Coronary artery (tissue), 2 donors: Measurements from ENCODE around the gene CRLF2.
"Not testable (repeated sequence)": the region's sequence is repeated elsewhere in the genome, so short reads cannot be mapped to it uniquely, and the experiment has no call there.

Experiments
- DNase-seq: peaks from one replicate; pipeline ENCODE4 v3.0.0-alpha.2; 2017; ENCODE audit warnings: low spot score
- H3K27ac ChIP-seq, 2 donors: fragments of 200-600 bp; sonication (generic); one replicate each; pipeline ENCODE4 v1.5.1; 2016 to 2019
- H3K4me3 ChIP-seq: fragments of 200-600 bp; sonication (generic); 2 replicates; pipeline ENCODE4 v1.5.1; 2016; ENCODE audit warnings: mild to moderate bottlenecking, moderate library complexity
- TF ChIP-seq, protein P1 (sequence below): fragments of 200-600 bp; sonication (generic); IDR thresholded peaks from one replicate; pipeline ENCODE4 v1.5.1; 2019; ENCODE audit warnings: antibody characterized with exemption

Gene CRLF2

DNA sequence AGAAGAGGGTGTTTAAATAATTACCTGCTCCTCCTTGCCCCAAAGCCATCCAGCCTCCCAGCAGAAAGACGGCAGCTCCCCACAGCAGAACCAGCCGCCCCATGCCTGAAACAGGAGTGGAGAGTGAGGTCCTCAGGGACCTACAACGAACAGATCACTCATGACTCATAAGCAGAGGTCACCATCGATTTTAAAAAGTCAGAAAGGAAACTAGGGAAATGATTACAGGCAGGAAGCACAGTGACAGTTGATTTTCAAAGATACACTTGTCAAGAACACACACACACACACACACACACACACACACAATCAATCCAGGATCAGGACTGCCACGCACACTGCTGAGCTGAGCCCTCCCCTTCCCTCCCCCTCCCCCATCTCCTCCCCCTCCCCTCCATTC, at the start of gene CRLF2:
TSS of gene CRLF2 (minus strand) at position 118 of the 400 bp plus-strand sequence. CDS start at position 103, 15 bp downstream.
- H3K4me3 ChIP-seq = no peak within 1 kb of the TSS
- DNase-seq = no peak
- TF ChIP-seq, protein P1, sequence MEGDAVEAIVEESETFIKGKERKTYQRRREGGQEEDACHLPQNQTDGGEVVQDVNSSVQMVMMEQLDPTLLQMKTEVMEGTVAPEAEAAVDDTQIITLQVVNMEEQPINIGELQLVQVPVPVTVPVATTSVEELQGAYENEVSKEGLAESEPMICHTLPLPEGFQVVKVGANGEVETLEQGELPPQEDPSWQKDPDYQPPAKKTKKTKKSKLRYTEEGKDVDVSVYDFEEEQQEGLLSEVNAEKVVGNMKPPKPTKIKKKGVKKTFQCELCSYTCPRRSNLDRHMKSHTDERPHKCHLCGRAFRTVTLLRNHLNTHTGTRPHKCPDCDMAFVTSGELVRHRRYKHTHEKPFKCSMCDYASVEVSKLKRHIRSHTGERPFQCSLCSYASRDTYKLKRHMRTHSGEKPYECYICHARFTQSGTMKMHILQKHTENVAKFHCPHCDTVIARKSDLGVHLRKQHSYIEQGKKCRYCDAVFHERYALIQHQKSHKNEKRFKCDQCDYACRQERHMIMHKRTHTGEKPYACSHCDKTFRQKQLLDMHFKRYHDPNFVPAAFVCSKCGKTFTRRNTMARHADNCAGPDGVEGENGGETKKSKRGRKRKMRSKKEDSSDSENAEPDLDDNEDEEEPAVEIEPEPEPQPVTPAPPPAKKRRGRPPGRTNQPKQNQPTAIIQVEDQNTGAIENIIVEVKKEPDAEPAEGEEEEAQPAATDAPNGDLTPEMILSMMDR = no peak
- H3K27ac ChIP-seq = no peak within 1 kb of the TSS

- not testable (repeated sequence) for H3K4me3 ChIP-seq, H3K27ac ChIP-seq, DNase-seq
Measured at GRCh38 chrX:1261771-1262170, 49.3 kb upstream of the CRLF2 start.

DNA sequence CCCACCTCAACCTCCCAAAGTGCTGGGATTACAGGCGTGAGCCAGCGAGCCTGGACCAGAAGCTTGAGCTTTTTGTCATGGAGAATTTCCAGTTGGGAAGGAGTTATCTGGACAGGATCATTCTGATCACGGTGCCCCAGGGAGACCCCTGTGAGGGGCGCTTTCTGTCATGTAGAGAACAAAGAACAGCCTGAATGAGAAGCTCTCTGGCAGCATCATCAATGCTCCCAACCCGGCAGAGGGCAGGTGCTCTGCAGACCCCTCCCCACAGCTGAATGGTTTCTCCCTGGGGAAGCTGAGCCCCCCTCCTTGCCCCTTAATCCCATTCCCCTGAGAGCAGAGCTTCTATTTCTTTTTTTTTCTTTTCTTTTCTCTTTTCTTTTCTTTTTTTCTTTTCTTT, 48.8 kb upstream of the CRLF2 start:
- DNase-seq = no peak
- TF ChIP-seq, protein P1 = no peak
- Histone ChIP-seq H3K4me3 (no peak overlapping the region), H3K27ac (no peak overlapping the region)

GRCh38 chrX:1252861-1253260, 40.4 kb upstream of the CRLF2 start:
- no peak overlapping the region for H3K4me3 ChIP-seq
- no peak overlapping the region for H3K27ac ChIP-seq
- DNase-seq = no peak
- TF ChIP-seq, protein P1 = no peak

- TF ChIP-seq, protein P1 = no peak
- Histone ChIP-seq H3K4me3 (peak overlapping the region; percentile 44), H3K27ac (peak overlapping the region in 1 of 2 donors; percentile 65)
- no peak for DNase-seq
Measured at GRCh38 chrX:1249101-1249887, 36.8 kb upstream of the CRLF2 start.

DNA sequence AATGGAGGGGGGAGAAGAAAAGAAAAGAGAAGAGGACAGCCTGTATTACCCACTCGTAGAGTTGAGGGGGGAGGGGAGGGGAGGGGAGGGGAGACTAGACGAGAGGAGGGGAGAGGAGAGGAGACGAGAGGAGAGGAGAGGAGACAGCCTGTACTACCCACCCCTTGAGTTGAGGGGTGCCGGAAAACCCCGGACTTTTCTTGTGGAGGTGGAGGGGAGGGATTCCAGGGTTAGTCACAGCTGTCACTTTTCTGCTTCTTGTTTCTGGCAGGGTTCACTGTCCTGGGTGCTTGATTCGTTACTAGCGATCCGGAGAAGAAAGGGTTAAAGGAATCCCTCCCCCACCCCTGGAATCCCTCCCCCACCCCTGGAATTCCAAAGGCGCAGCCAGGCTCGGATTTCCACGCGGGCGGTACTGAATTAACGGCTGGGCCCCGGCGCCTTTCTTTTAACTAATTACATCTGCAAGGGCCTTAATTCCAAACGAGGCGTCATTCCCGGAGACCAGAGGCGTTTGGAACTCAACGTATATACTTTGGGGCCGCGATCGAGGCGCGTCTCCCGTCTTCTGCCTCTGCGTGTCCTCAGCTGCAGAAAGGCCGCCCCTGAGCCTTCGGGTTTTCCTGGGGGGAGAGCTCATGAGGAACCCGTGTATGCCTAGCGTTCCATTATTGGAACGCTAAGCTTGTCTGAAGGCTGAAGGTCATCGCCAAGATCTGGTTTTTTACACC, 36.0 kb upstream of the CRLF2 start:
- H3K4me3 ChIP-seq = peak overlapping the region; percentile 44
- no peak for DNase-seq
- peak overlapping the region in 1 of 2 donors; percentile 65 for H3K27ac ChIP-seq
- TF ChIP-seq, protein P1 = no peak

DNA sequence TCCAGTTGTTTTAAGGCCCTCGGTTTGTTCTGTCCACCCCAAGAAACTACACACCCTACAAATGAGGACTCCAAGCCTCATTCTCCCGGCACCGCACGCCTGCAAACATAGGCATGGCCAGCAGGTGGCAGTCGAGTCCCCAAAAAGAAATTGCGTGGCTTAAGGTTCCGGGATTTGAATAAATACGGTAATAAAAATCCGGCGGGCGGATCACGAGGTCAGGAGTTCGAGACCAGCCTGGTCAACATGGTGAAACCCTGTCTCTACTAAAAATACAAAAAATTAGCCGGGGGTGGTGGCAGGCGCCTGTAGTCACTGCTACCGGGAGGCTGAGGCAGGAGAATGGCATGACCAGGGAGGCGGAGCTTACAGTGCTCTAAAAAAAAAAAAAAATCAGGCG, 34.4 kb upstream of the CRLF2 start:
- Histone ChIP-seq H3K27ac (no peak overlapping the region), H3K4me3 (no peak overlapping the region)
- DNase-seq = no peak
- TF ChIP-seq, protein P1 = peak; percentile 74
